NT2/D1 (cell line): ENCODE results near the gene HS3ST5.

Source experiments
- SUZ12 ChIP-seq: IDR thresholded peaks from 2 replicates; pipeline ENCODE4 v1.6.1; 2011; ENCODE audit not compliant: insufficient read length, insufficient read depth; ENCODE audit errors: extremely low read depth
- YY1 ChIP-seq: IDR thresholded peaks from 2 replicates; pipeline ENCODE4 v1.6.1; 2011; ENCODE audit not compliant: insufficient read length, insufficient read depth

DNA sequence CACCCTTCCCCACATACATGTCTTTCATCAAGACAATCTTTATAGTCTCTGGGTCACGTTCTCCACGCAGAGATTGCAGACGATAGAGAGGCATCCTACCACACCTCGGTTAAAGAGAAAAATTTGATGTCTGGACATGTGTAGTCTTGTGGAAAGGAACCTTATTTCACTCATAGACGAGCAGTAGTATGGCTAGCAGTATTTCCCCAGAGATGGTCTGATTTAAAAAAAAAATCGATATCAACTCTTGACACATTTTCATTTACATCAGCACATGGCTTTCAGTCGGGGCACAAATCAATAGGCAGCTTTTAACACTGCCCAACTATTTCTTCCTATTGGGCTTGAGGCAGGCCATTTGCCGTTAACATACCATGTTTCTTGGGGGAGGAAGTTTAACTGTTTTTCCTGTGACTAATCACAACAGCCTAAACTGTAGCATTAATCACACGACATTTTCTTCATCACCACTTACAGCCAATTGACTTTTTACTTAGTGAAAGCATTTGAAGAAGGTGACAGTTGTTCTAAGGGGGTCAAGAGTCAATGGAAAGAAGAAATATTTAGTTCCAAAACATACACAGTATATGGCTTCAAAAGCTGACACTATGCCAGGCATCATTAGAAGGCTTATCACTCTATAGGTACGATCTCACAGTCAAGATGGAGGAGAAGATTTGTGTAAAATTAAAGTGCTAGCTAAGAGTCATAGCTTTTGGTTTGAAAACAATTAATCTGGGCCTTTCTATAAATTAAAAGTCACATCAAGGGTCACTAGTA is 242.4 kb downstream of the HS3ST5 start:
- TF ChIP-seq YY1 (no peak), SUZ12 (no peak)
